GM12892 (cell line): ENCODE measurements around the gene RPL7A.
A peak's percentile ranks its signal among the peaks of the same experiment; 100 is the strongest.

Experiments used
- POLR2A ChIP-seq: IDR thresholded peaks from 2 replicates; pipeline ENCODE4 v1.6.1; 2011; ENCODE audit warnings: low read depth, low read length, control low read depth
- POLR2AphosphoS5 ChIP-seq: IDR thresholded peaks from 2 replicates; pipeline ENCODE4 v1.6.1; 2011; ENCODE audit warnings: low read depth, low read length, control low read depth
- TAF1 ChIP-seq: IDR thresholded peaks from 2 replicates; pipeline ENCODE4 v1.6.1; 2011; ENCODE audit warnings: low read depth, mild to moderate bottlenecking, control low read depth, low read length, borderline replicate concordance

GRCh38 chr9:133360400-133361393 lies 12.7 kb downstream of the RPL7A start:
- no peak for TF ChIP-seq TAF1
- 0 out of 2 replicates have a peak, but pooled peaks have one; percentile 38 for TF ChIP-seq POLR2A
- peak; percentile 39; the same call in 1 of the 2 replicates for TF ChIP-seq POLR2AphosphoS5
